Omental fat pad (tissue), 4 donors: ENCODE data around the gene PSMD1. TPM values are rescaled to one million over a fixed set of nuclear protein-coding genes. Genes with fewer than 3 reads are reported as not detected.
"Not testable (repeated sequence)": the region's sequence is repeated elsewhere in the genome, so short reads cannot be mapped to it uniquely, and the experiment has no call there.

Experiments used
- ATAC-seq: fragments of 150-250 bp; one replicate; pipeline ENCODE4 v1.9.1; 2016; ENCODE audit warnings: mild to moderate bottlenecking, moderate library complexity; ENCODE audit not compliant: low FRiP score
- DNase-seq: peaks from one replicate; pipeline ENCODE4 v3.0.0-alpha.2; 2019; ENCODE audit warnings: low spot score
- total RNA-seq, 4 donors: library from RNA; depleted of rRNA; stranded (reverse); fragments of >200 nt; gene quantifications; one replicate each; pipeline ENCODE4 v1.1.0, GENCODE V29; 2016
- TF ChIP-seq, protein P1 (sequence below), 3 donors: fragments of 450-650 bp; IDR thresholded peaks; one replicate each; pipeline ENCODE4 v1.5.1; 2016 to 2017; ENCODE audit warnings: antibody characterized with exemption in 3 of 3, mild to moderate bottlenecking in 3 of 3, moderate library complexity in 2 of 3

PSMD1 gene
- total RNA-seq, 4 donors from 2014 or later: 64.8 to 119 (median 74.1) TPM

GRCh38 chr2:231196592-231196991, 139.9 kb downstream of the PSMD1 start:
- DNase-seq (no peak), ATAC-seq (no peak)
- TF ChIP-seq, protein P1, sequence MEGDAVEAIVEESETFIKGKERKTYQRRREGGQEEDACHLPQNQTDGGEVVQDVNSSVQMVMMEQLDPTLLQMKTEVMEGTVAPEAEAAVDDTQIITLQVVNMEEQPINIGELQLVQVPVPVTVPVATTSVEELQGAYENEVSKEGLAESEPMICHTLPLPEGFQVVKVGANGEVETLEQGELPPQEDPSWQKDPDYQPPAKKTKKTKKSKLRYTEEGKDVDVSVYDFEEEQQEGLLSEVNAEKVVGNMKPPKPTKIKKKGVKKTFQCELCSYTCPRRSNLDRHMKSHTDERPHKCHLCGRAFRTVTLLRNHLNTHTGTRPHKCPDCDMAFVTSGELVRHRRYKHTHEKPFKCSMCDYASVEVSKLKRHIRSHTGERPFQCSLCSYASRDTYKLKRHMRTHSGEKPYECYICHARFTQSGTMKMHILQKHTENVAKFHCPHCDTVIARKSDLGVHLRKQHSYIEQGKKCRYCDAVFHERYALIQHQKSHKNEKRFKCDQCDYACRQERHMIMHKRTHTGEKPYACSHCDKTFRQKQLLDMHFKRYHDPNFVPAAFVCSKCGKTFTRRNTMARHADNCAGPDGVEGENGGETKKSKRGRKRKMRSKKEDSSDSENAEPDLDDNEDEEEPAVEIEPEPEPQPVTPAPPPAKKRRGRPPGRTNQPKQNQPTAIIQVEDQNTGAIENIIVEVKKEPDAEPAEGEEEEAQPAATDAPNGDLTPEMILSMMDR (IDR thresholded peaks at IDR 0.05): no peak

- ATAC-seq, DNase-seq: not testable (repeated sequence)
Measured at GRCh38 chr2:231197196-231197595, 140.5 kb downstream of the PSMD1 start.

- ATAC-seq: peak; percentile 20
- TF ChIP-seq, protein P1 (IDR thresholded peaks at IDR 0.05): no peak
- no peak for DNase-seq
Measured at GRCh38 chr2:231197706-231198290, 141.1 kb downstream of the PSMD1 start.

DNA sequence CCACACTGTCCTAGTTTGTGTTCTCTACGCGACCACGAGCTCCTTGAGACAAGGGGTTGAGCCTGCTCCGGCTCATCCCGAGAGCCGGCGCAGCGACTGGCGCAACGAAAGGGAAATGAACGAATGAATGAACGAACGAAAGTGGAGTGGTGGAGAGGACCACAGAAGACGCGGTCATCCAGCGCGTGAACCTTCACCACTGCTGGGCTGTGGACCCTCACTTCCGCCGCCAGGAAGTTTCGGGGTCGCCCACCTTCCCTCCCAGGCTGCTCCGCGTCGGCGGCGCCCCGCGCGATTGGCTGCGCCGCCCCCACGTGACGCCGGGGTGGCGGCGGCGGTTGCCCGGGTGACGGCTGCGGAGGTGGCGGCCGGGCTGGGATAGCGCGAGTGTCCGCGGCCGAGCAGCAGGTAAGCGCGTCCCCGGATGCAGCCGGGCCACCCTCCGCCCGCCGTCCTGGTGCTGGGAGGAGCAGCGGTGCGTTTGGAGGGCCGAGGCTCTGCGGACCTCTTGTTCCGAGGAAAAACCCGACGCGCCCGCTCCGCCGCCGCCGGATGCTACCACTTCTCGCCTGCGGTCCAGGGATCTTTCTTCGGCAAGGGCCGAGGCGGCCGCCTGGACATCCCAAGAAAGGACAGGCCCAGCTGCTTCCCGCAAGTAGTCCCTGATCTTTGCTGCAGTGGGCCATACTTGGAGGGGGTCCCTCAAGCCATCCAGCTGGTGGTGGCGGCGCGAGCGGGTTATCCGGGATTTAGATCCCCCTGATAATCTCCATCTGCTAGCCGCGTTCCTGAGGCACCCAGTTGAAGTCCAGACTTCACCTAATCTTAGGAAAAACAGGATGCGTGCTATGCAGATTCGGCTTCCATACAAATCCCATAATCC, 141.9 kb downstream of the PSMD1 start, which contains the start of gene ARMC9:
ARMC9 (plus strand) TSS at position 341 of the 883 bp plus-strand sequence. CDS start 7,608 bp downstream, outside the sequence.
- TF ChIP-seq, protein P1 (IDR thresholded peaks at IDR 0.05): no peak
- DNase-seq (no peak), ATAC-seq (peak; percentile 85)

- DNase-seq (no peak), ATAC-seq (peak; percentile 58)
- TF ChIP-seq, protein P1 (IDR thresholded peaks at IDR 0.05): no peak
Measured at GRCh38 chr2:231199219-231199618, 142.6 kb downstream of the PSMD1 start.

DNA sequence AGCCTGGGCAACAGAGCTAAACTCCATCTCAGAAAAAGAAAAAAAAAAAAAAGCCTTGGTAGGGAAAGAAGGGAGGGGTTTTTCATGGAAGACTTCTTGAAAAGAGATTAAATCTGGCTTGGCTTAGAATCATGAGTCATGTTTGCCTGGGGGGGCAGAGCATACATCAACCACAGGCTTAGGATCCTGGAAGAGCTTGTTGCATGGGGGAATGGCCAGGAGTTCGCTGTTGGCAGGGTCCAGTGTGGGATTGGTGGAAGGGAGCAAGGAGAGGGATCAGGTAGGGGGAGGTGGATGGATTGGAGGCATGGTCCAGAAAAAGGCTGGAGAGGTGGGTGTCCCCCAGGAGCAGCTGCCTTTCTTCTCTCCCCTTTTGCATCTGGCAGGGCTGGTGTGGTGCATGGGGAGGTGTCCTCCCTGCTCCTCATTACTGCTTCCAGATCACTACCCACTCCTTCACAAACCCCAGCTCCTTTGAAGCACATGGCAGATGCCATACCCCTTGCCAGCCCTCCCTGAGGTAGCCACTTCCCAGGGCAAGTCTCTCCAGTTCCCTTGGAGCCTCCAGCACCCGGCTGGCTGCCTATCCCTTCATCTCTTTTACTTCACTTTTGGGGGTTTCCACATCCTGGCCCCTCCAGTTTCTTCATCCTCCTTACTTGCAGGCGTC, 144.3 kb downstream of the PSMD1 start:
- DNase-seq (no peak), ATAC-seq (no peak)
- TF ChIP-seq, protein P1 (IDR thresholded peaks at IDR 0.05): no peak

- TF ChIP-seq, protein P1 (IDR thresholded peaks at IDR 0.05): no peak
- DNase-seq: no peak
- ATAC-seq: no peak
Measured at GRCh38 chr2:231201475-231201814, 144.8 kb downstream of the PSMD1 start.
